Measurements from ENCODE around the gene CORO2A.

- TF ChIP-seq CTCF (IDR thresholded peaks at IDR 0.05; ENCODE audit: low read depth, low read length, poor library complexity, severe bottlenecking) = no peak
- TF ChIP-seq EZH2phosphoT487 (IDR thresholded peaks at IDR 0.05; ENCODE audit: borderline replicate concordance, low read length) = no peak
These were observed 65.2 kb downstream of the CORO2A start for GRCh38 chr9:98127226-98127625.
